ENCODE measurements around the gene CTAGE8.
"Not testable (repeated sequence)": the region's sequence is repeated elsewhere in the genome, so short reads cannot be mapped to it uniquely, and the experiment has no call there.

DNA sequence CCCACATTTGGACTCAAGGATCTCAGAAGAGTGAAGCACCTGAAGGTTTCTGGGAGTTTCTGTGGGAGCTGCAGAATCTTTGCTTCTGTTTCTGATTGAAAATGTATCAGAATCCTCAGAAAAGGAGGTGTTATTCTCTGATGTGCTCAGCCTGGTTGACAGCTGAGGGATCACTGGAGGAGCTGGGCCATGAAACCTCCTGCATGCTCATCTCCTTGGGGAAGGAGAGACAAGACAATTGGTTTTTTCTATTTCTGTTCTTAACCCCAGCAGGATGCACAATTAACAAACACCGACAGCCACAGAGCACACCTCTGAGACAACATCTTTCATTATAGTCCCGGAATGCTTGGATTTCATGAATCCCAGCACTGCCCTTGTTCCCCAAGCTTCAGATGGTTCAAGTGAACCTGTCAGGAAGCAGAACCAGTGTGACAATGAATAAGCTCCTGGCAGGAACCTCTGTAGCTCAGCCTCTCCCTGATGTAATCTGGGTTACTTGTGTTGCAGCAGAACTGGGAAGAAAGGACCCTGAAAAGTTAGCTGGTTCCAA, 30.5 kb downstream of the CTAGE8 start:
- not testable (repeated sequence) for TF ChIP-seq CTCF, POLR2A (IDR thresholded peaks at IDR 0.05)

Data from body of pancreas (tissue), 4 donors.